Measurements from ENCODE around the gene ZNF547.
"Not testable (repeated sequence)": the region's sequence is repeated elsewhere in the genome, so short reads cannot be mapped to it uniquely, and the experiment has no call there.

The ZNF547 gene

DNA sequence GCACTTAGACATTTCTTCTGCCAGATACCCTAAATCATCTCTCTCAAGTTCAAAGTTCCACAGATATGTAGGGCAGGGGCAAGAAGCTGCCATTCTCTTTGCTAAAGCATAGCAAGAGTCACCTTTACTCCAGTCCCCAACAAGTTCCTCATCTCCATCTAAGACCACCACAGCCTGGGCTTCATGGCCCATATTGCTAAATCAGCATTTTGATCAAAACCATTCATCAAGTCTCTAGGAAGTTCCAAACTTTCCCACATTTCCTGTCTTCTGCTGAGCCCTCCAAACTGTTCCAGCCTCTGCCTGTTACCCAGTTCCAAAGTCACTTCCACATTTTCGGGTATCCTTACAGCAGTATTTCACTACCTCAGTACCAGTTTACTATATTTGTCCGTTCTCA, 11.3 kb downstream of the ZNF547 start:
- not testable (repeated sequence) for DNase-seq (ENCODE audit: low read depth)

DNA sequence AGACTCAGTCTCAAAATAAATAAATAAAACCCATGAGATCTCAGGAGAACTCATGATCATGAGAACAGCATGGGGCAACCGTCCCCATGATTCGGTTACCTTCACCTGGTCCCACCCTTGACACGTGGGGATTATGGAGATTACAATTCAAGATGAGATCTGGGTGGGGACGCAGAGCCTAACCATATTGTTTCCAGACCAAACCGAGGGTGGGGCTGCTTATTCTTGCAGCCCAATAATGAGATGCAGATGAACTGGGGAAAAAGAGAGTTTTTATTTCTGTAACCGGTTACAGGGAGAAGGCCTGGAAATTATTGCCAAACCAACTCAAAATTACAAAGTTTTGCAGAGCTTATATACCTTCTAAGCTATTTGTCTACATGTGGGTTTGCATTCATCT, 12.8 kb downstream of the ZNF547 start:
- no peak for DNase-seq (ENCODE audit: low read depth)

DNA sequence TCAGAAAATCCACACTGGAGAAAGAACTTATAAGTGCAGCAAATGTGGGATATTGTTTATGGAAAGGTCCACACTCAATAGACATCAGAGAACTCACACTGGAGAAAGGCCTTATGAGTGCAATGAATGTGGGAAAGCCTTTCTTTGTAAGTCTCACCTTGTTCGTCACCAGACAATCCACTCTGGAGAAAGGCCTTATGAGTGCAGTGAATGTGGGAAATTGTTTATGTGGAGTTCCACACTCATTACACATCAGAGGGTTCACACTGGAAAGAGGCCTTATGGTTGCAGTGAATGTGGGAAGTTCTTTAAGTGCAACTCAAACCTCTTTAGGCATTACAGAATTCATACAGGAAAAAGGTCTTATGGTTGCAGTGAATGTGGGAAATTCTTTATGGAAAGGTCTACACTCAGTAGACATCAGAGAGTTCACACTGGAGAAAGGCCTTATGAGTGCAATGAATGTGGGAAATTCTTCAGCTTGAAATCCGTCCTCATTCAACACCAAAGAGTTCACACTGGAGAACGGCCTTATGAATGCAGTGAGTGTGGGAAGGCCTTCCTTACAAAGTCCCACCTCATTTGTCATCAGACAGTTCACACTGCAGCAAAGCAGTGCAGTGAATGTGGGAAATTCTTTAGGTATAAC, 14.3 kb downstream of the ZNF547 start:
- DNase-seq (ENCODE audit: low read depth) = no peak

DNA sequence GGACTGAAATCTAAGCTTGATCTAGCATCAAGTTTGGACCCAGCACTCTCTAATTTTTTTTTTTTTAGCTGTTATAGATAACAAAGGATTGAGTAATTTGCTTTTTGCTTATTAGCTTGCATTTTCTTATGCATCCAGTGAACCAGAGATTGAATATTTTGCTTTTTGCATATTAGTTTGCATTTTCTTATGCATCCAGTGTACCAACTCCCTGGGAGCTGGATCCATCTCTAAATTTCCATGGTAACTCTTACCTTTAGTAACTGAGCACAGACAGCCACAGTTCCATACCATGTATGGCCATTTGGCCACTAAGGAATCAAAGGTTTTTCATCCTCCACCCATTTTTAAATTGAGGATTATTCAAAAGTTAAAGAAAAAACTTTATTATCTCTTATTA, 17.6 kb downstream of the ZNF547 start:
- no peak for DNase-seq (ENCODE audit: low read depth)

DNA sequence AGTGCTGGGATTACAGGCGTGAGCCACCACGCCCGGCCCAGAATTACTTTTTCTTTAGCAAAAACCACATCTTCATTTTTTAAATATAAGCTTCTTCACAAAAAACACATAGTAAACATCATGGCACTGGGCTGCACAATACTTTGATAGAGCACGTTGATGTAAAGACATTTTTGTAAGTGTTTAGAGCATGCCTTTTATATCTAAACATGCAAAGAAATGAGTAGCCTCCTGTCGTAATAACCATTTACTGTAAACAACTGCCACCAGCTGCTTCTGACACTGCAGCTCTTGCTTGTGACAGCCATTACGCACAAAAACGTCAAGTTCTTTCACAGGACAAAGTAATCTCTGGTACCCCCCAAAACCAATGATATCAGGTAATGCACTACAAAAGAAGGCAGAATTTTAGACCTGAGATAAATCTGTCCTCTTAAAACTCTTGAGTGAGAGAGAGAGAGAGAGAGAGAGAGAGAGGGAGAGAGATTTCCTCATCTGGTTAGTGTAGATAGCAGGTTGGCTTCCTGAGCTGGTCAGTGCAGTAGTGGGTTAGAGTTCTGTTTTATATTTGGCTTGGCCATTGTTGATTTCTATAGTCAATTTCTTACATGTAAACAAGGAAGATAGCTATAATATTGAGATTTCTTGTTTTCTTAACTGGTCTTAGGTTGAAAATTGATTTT, 19.6 kb downstream of the ZNF547 start:
- DNase-seq (ENCODE audit: low read depth) = no peak

DNA sequence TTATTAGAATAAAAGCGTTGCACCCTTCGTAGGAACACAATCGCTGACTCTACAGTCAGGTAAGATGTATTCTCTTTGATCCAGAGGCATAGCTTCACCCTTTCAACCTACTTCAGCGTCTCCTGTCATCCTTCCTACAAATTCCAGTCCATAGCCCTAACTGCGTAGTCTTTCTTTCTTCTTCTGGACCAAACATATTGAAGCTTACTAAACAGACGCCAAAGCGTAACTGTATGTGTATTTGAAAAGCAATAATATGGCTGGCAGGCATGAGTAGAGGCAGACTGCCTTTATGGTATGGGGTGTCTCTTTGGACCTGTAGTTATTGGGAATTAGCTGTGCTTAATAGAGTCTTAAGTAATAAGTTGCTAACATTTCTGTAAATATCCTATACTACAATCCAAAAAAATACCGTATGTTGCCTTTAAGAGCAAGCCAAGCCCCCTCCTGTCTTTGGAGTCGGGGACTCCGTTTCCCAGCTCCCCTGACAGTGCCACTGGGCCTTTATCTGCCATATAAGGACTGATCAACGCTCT, 25.9 kb downstream of the ZNF547 start:
- no peak for DNase-seq (ENCODE audit: low read depth)

DNA sequence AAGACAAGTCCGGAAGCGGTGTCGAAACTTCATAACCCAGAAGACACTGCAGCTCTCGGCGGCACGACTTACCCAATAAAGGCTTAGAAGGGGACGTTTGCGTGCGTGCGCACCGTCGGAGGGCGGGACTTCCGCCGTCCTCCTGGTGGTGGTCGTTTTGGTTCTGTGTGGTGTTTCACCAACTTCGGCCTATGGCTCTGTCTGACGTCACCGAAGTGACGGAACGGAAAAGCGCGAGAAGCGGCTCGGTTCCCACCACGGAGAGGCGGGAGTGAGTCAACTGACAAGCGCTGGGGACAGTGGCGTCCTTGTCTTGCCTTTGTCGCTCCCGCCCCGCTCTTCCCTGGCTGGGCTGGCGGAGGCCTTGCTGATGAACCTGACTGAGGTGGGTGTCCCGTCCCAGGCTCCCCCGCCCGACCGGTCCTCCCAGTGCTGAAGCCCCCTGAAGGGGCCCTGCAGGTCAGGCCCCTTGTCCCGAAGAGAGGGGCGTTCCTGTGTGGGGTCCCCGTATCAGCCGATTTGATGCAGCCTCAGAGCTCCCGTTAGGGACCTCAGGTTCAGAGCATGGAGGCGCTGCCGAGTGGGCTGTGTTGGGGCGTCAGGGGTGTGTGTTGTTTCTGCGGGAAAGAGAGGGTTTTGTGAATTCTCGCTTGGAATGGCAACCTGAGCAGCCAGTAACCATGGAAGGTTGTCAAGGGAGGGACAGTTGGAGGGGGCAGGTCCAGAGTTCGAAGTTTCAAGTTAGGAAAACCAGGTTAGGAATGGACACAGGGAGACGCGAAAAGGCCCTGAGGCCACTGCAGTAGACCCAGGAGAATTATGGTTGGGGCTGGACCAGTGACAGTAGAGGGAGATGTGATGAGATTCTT, 26.6 kb downstream of the ZNF547 start, which contains the start of gene ZNF548:
ZNF548 (plus strand) TSS at position 125 of the 869 bp plus-strand sequence; CDS start at position 371, 246 bp downstream.
- peak; percentile 97 for DNase-seq (ENCODE audit: low read depth)

DNA sequence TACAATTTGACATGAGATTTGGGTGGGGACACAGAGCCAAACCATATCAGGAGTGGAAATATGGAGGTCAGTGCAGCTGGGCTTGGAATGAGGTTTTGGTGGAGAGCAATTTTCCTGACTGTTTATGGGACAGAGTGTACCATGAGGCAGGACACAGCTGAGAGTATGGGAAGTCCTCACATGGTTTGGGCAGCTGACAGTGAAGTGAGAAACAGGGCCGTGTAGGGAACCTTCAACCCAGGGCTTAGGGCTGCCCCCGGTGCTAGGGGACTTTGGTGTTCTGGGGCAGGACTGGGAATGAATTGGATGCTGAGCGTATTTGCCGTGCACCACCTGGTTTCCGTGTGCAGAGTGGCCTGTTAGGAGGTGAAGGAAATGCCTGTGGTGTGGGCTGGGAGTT, 32.4 kb downstream of the ZNF547 start:
- DNase-seq (ENCODE audit: low read depth) = no peak

DNA sequence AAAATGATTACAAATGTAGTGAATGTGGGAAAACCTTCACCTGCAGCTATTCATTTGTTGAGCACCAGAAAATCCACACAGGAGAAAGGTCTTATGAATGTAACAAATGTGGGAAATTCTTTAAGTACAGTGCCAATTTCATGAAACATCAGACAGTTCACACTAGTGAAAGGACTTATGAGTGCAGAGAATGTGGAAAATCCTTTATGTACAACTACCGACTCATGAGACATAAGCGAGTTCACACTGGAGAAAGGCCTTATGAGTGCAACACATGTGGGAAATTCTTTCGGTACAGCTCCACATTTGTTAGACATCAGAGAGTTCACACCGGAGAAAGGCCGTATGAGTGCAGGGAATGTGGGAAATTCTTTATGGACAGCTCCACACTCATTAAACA, 35.5 kb downstream of the ZNF547 start:
- DNase-seq (ENCODE audit: low read depth) = no peak

DNA sequence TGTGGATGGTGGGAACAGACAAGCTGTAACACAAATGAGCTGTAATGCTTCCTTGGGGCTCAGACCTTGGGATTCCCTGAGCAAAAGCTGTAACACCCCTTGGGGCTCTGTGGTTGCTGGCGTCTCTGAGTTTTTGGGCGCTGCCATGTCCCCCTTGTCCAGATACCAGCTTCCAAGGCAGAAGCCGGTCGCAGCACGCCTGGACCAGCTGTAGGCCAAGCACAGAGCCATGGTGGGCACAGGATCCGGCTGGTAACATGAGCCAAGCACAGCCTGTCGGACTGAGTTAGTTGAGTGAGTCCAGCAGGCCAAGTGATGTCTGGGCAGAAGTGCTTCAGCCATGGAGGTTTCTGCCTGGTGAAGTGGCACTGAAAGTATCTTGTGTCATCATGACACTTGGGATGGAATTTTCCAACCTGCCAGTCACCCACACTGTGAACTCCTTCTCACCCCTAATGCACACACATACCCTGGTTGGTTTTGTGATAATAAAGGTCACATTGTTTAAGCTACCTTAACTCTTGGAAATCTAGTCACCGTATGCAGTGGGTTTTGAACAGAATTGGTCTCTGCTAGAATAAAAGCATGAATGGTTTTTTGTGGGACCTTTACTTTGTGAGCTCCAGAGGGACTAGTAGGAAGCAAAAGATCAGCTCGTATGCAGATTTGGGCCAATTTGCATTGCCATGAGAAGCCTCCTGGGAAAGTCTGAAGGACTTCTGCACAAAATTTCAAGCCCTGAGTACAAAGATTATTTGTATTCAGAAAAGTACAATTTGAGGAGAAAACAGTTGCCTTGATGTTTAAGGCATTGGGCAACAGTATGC, 40.6 kb downstream of the ZNF547 start:
- no peak for DNase-seq (ENCODE audit: low read depth)

DNA sequence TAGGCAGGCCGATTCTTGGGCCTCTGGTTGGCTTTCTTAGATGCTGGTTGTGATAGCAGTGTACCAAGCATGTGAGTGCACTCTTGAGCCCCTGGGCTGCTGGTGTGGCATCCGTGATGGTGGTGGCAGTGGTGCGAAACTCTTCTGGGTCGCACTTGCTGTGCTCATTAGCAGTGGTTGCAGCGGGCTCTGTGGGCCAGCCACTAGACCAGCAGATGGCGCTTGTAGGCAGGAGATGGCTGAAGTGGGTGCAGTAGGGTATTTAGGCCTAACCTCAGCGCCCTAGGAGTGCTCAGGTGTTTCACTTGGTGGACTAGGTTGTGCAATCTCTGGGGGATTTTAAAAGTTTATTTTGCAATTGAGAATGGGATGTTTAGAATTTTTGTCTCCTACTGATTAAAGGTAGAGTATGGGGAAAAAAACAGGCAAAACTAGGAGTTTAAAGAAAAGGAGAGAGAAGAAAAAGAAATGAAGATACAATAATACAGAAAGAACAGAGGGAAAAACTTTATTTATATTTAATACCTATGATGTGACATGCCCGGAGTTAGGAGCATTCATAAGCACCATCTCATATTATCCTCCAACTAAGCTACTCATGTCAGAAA, 43.3 kb downstream of the ZNF547 start:
- peak; percentile 49 for DNase-seq (ENCODE audit: low read depth)

DNA sequence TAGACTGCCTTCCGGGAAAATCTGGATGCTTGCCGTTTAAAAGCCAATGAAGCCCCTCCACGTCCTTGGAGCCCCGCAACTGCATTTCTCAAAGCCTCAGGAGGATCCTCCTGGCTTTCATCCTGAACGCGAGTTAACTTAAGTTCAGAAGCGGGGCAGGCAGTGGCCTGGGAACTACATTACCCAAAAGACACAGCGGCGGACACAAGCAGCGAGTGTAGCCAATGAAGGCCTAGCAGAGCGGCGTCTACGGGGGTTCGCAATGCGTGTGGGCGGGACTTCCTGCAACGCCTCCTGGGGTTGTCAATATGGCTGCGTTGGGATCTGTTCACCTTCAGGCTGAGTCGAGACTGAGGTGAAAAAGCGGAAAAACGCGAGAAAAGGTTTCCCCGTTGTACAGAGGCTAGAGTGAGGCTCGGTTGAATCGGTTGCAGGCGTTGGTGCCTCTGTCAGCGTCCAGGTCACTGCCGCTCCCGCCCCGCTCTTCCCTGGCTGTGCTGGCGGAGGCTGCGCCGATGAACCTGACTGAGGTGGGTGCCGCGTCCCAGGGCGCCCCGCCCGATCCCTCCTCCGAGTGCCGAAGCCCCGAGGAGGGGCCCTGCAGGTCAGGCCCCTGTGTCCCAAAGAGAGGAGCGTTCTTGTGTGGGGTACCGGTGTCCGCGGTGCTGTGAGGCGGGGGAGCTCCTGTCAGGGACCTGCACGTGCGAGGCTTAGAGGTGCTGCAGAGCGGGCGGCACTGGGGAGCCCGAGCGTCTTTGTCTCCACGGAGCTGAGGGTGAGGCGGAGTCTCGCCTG, 47.7 kb downstream of the ZNF547 start, which contains the start of gene ZNF17:
ZNF17 (plus strand) TSS at position 285 of the 795 bp plus-strand sequence. CDS start 2,455 bp downstream, outside the sequence.
- peak; percentile 89 for DNase-seq (ENCODE audit: low read depth)

DNA sequence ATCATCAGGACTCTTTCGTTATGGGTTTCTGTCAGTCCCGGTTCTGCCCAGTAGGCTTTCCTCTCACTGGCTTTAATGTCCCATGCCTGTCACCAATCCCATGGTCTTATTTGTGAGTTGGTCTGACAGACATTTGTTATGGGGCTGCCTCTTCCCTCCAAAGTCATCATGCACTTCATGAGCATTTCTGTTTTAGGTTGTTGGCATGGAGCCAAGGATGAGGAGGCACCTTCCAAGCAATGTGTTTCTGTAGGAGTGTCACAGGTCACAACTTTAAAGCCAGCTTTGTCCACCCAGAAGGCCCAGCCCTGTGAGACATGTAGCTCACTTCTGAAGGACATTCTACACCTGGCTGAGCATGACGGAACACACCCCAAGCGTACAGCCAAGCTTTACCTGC, 56.1 kb downstream of the ZNF547 start:
- DNase-seq (ENCODE audit: low read depth) = no peak

DNA sequence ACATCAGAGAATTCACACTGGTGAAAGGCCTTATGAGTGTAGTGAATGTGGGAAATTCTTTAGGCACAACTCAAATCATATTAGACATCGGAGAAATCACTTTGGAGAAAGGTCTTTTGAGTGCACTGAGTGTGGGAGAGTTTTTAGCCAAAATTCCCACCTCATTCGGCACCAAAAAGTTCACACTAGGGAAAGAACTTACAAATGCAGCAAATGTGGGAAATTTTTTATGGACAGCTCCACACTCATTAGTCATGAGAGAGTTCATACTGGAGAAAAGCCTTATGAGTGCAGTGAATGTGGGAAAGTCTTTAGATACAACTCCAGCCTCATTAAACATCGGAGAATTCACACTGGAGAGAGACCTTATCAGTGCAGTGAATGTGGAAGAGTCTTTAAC, 57.7 kb downstream of the ZNF547 start:
- DNase-seq (ENCODE audit: low read depth) = no peak
